Caco-2 (cell line): ENCODE results near the gene LYPLA2. TPM values are rescaled to one million over a fixed set of nuclear protein-coding genes. Genes with fewer than 3 reads are reported as not detected.
A peak's percentile ranks its signal among the peaks of the same experiment; 100 is the strongest.
"Not testable (repeated sequence)": the region's sequence is repeated elsewhere in the genome, so short reads cannot be mapped to it uniquely, and the experiment has no call there.

Source experiments
- BruUV-seq: library from RNA; stranded (reverse); fragments of 400-500 nt; replicated peaks from 2 replicates; lab custom pipeline; 2021; lab: Mats Ljungman, UMichigan
- CTCF ChIA-PET: fragments of 300-600 bp; sonication (Branson Sonifier 250); formaldehyde crosslinking; loops from one replicate; lab custom pipeline; 2022; ENCODE audit warnings: antibody characterized with exemption; lab: Charles Lee
- POLR2A ChIA-PET: fragments of 300-600 bp; sonication (Branson Sonifier 250); formaldehyde crosslinking; loops from one replicate; lab custom pipeline; 2022; ENCODE audit warnings: antibody characterized with exemption; lab: Charles Lee
- DNase-seq, 2 experiments: peaks; one replicate each; pipeline versions ENCODE4 v3.0.0 to v3.0.0-alpha.2; 2020 to 2022
- H3K27me3 ChIP-seq: replicated peaks from 2 replicates; pipeline ENCODE4 v1.6.0; 2011; ENCODE audit warnings: low read length; ENCODE audit not compliant: control insufficient read depth, insufficient read depth
- H3K36me3 ChIP-seq: 2 replicates; pipeline ENCODE4 v1.5.1; 2011; ENCODE audit warnings: low read length; ENCODE audit not compliant: control insufficient read depth, insufficient read depth
- H3K4me1 ChIP-seq: fragments of 250-450 bp; sonication (Bioruptor Pico); 2 replicates; pipeline ENCODE4 v1.5.1; 2020; ENCODE audit warnings: mild to moderate bottlenecking
- H3K4me3 ChIP-seq: 2 replicates; pipeline ENCODE4 v1.5.1; 2011; ENCODE audit warnings: low read depth, mild to moderate bottlenecking, control low read depth, low read length
- H3K9me3 ChIP-seq: fragments of 250-450 bp; sonication (Bioruptor Pico); 2 replicates; pipeline ENCODE4 v1.5.1; 2020; ENCODE audit warnings: mild to moderate bottlenecking, moderate library complexity
- H3K27ac Mint-ChIP-seq: one replicate; pipeline ENCODE4 v1.8.0; 2022; ENCODE audit warnings: mixed read lengths; ENCODE audit not compliant: unreplicated experiment
- H3K27me3 Mint-ChIP-seq: one replicate; pipeline ENCODE4 v1.8.0; 2022; ENCODE audit warnings: mixed read lengths; ENCODE audit not compliant: insufficient read depth, unreplicated experiment
- H3K36me3 Mint-ChIP-seq: one replicate; pipeline ENCODE4 v1.8.0; 2022; ENCODE audit warnings: mild to moderate bottlenecking, mixed read lengths; ENCODE audit not compliant: insufficient read depth, unreplicated experiment
- H3K4me1 Mint-ChIP-seq: one replicate; pipeline ENCODE4 v1.8.0; 2022; ENCODE audit warnings: low read depth, mixed read lengths; ENCODE audit not compliant: unreplicated experiment
- H3K4me3 Mint-ChIP-seq: one replicate; pipeline ENCODE4 v1.8.0; 2022; ENCODE audit warnings: mild to moderate bottlenecking, moderate library complexity, mixed read lengths; ENCODE audit not compliant: unreplicated experiment
- H3K9me3 Mint-ChIP-seq: one replicate; pipeline ENCODE4 v1.8.0; 2022; ENCODE audit warnings: mixed read lengths; ENCODE audit not compliant: unreplicated experiment
- CTCF ChIP-seq, 2 experiments: fragments of 200-600 bp in 1 of 2; IDR thresholded peaks; 1 replicate in 1 of 2; 2 replicates in 1 of 2; pipeline versions ENCODE4 v1.5.1 to v1.8.0; 2011 to 2022; ENCODE audit warnings: antibody characterized with exemption in 1 of 2, control low read depth in 1 of 2, inconsistent platforms in 1 of 2, low read depth in 1 of 2, low read length in 1 of 2, mild to moderate bottlenecking in 1 of 2, moderate library complexity in 1 of 2; ENCODE audit not compliant: insufficient read depth in 1 of 2, severe bottlenecking in 1 of 2, unreplicated experiment in 1 of 2
- intact Hi-C: fragments of 100-400 bp; cut with micrococcal nuclease; formaldehyde crosslinking; loops from one replicate; pipeline ENCODE4 v1.10.0; 2022; ENCODE audit not compliant: unreplicated experiment
- total RNA-seq: library from RNA; stranded (reverse); gene quantifications from 2 replicates; pipeline ENCODE4 v1.2.3, GENCODE V29; 2022

Gene LYPLA2
- total RNA-seq, 1 experiment from 2014 or later: 52.5 TPM

GRCh38 chr1:23776217-23776616 is 14.7 kb upstream of the LYPLA2 start:
- intact Hi-C loops: loop anchor here (5.0 kb wide), 1 partner anchor 91 kb away; the partner anchor contains the start of gene FUCA1
- Mint-ChIP-seq H3K27ac (no peak overlapping the region), H3K27me3 (no peaks in the 10 kb centered on the region), H3K4me1 (peaks cover 6% of the 10 kb centered on the region), H3K4me3 (no peak overlapping the region), H3K36me3 (peaks cover 6% of the 10 kb centered on the region), H3K9me3 (no peaks in the 10 kb centered on the region)
- POLR2A ChIA-PET: no interaction called here
- no peak for TF ChIP-seq CTCF (IDR thresholded peaks at IDR 0.05; ENCODE audit: insufficient read depth in 1 of 2, low read depth in 1 of 2, low read length in 1 of 2, severe bottlenecking in 1 of 2, unreplicated experiment in 1 of 2)
- no TSS peak for BruUV-seq
- Histone ChIP-seq H3K4me1 (peaks cover 5% of the 10 kb centered on the region; the same call in 1 of the 2 replicates), H3K4me3 (no peak overlapping the region), H3K9me3 (no peaks in the 10 kb centered on the region), H3K36me3 (no peaks in the 10 kb centered on the region), H3K27me3 (no peaks in the 10 kb centered on the region)
- CTCF ChIA-PET: no interaction called here
- no peak for DNase-seq

GRCh38 chr1:23777979-23778814 is 12.7 kb upstream of the LYPLA2 start, which contains the start of gene PITHD1:
Gene PITHD1, plus strand, starts transcription at chr1:23778418. Its CDS starts 98 bp downstream, at chr1:23778516.
- no peaks in the 10 kb centered on the region for H3K9me3 ChIP-seq
- peak; percentile 75 to 79 for DNase-seq
- intact Hi-C loops: loop anchor here (1.0 to 5.0 kb wide), 2 partner anchors 13 to 89 kb away; partner anchors contain the start of genes FUCA1 and LYPLA2
- peak within 1 kb of the TSS; percentile 94 for H3K27ac Mint-ChIP-seq
- ChIA-PET CTCF (interaction anchor here (0.5 to 1.7 kb wide), 7 partner anchors 13 to 372 kb away, joined by 4 to 8 read pairs (median 6); partner anchors contain the start of genes GALE and LYPLA2), POLR2A (interaction anchor here (0.5 to 1.8 kb wide), 18 partner anchors 13 to 919 kb away, joined by 3 to 20 read pairs (median 4); partner anchors contain the start of genes ELOA, GALE, HMGCL and LYPLA2)
- peaks cover 5% of the 10 kb centered on the region; the same call in 1 of the 2 replicates for H3K4me1 ChIP-seq
- peaks cover 6% of the 10 kb centered on the region for H3K4me1 Mint-ChIP-seq
- H3K4me3 Mint-ChIP-seq: peak within 1 kb of the TSS; percentile 85
- H3K36me3 Mint-ChIP-seq: peaks cover 6% of the 10 kb centered on the region
- no peak for TF ChIP-seq CTCF (IDR thresholded peaks at IDR 0.05; ENCODE audit: insufficient read depth in 1 of 2, low read depth in 1 of 2, low read length in 1 of 2, severe bottlenecking in 1 of 2, unreplicated experiment in 1 of 2)
- no TSS peak for BruUV-seq
- H3K27me3 Mint-ChIP-seq: no peaks in the 10 kb centered on the region
- no peaks in the 10 kb centered on the region for H3K27me3 ChIP-seq
- H3K36me3 ChIP-seq: no peaks in the 10 kb centered on the region
- H3K4me3 ChIP-seq: peak within 1 kb of the TSS; percentile 61
- no peaks in the 10 kb centered on the region for H3K9me3 Mint-ChIP-seq

GRCh38 chr1:23779826-23780371 is 11.0 kb upstream of the LYPLA2 start:
- Histone ChIP-seq H3K9me3 (no peaks in the 10 kb centered on the region), H3K27me3 (no peaks in the 10 kb centered on the region), H3K36me3 (no peaks in the 10 kb centered on the region), H3K4me1 (peaks cover 5% of the 10 kb centered on the region; the same call in 1 of the 2 replicates), H3K4me3 (no peak overlapping the region)
- Mint-ChIP-seq H3K4me1 (peaks cover 6% of the 10 kb centered on the region), H3K9me3 (no peaks in the 10 kb centered on the region), H3K36me3 (peaks cover 9% of the 10 kb centered on the region), H3K27me3 (no peaks in the 10 kb centered on the region), H3K4me3 (peak overlapping the region; percentile 85), H3K27ac (no peak overlapping the region)
- POLR2A ChIA-PET: no interaction called here
- CTCF ChIA-PET: no interaction called here
- no peak for TF ChIP-seq CTCF (IDR thresholded peaks at IDR 0.05; ENCODE audit: insufficient read depth in 1 of 2, low read depth in 1 of 2, low read length in 1 of 2, severe bottlenecking in 1 of 2, unreplicated experiment in 1 of 2)
- intact Hi-C loops: loop anchor here (5.0 kb wide), 1 partner anchor 87 kb away; the partner anchor contains the start of gene FUCA1
- no peak for DNase-seq
- BruUV-seq: no TSS peak

GRCh38 chr1:23783141-23783540 is 7.8 kb upstream of the LYPLA2 start:
- POLR2A ChIA-PET, H3K36me3 ChIP-seq, H3K27ac Mint-ChIP-seq, H3K4me3 ChIP-seq, intact Hi-C loops, DNase-seq, H3K27me3 ChIP-seq, H3K4me3 Mint-ChIP-seq, BruUV-seq, H3K4me1 ChIP-seq, H3K9me3 ChIP-seq, H3K4me1 Mint-ChIP-seq, H3K27me3 Mint-ChIP-seq, CTCF ChIA-PET, H3K9me3 Mint-ChIP-seq: not testable (repeated sequence)
- peaks cover 35% of the 10 kb centered on the region for H3K36me3 Mint-ChIP-seq
